Smooth muscle cell of the brain vasculature (primary cell): Measurements from ENCODE around the gene ZNF525.
"Not testable (repeated sequence)": the region's sequence is repeated elsewhere in the genome, so short reads cannot be mapped to it uniquely, and the experiment has no call there.

Experiments
- DNase-seq: peaks from one replicate; pipeline ENCODE4 v3.0.0-alpha.2; 2012; ENCODE audit warnings: low read depth, low spot score

ZNF525 gene

GRCh38 chr19:53395840-53396524, 30.5 kb downstream of the ZNF525 start:
- DNase-seq = not testable (repeated sequence)

- DNase-seq = no peak
These were observed 31.0 kb downstream of the ZNF525 start for GRCh38 chr19:53396525-53396868.

GRCh38 chr19:53397918-53398317, 32.4 kb downstream of the ZNF525 start:
- DNase-seq = not testable (repeated sequence)

GRCh38 chr19:53409505-53410204, 44.1 kb downstream of the ZNF525 start:
- DNase-seq = no peak

GRCh38 chr19:53420520-53421315, 55.2 kb downstream of the ZNF525 start:
- not testable (repeated sequence) for DNase-seq

GRCh38 chr19:53422551-53422950, 57.0 kb downstream of the ZNF525 start:
- no peak for DNase-seq

- DNase-seq = not testable (repeated sequence)
These were observed 57.6 kb downstream of the ZNF525 start for GRCh38 chr19:53423074-53423473.

GRCh38 chr19:53423680-53424079, 58.2 kb downstream of the ZNF525 start:
- DNase-seq = not testable (repeated sequence)

- DNase-seq = no peak
These were observed 59.6 kb downstream of the ZNF525 start for GRCh38 chr19:53424968-53425597.

GRCh38 chr19:53431399-53432087, 66.0 kb downstream of the ZNF525 start, which contains the start of gene ZNF761:
Gene ZNF761, plus strand, starts transcription at chr19:53431984. Its CDS starts 15,285 bp downstream, at chr19:53447269.
- DNase-seq = peak; percentile 76

GRCh38 chr19:53432088-53432661, 66.7 kb downstream of the ZNF525 start:
- DNase-seq = no peak
